SK-N-SH treated with all-trans-retinoic acid at 6 μM for 48 hours (cell line): ENCODE data around the gene DMD.

Source experiments
- ISL1 ChIP-seq: fragments of 250-450 bp; sonication (Bioruptor Pico); IDR thresholded peaks from 2 replicates; pipeline ENCODE4 v2.1.2; 2022; ENCODE audit warnings: mild to moderate bottlenecking, moderate library complexity
- RARB ChIP-seq: fragments of 250-450 bp; sonication (Bioruptor Pico); IDR thresholded peaks from 2 replicates; pipeline ENCODE4 v1.8.0; 2021; ENCODE audit warnings: mild to moderate bottlenecking, moderate library complexity
- SNAI2 ChIP-seq: fragments of 250-450 bp; sonication (Bioruptor Pico); IDR thresholded peaks from 2 replicates; pipeline ENCODE4 v1.5.0; 2020; ENCODE audit warnings: mild to moderate bottlenecking, moderate library complexity
- ZFP30 ChIP-seq: fragments of 450-650 bp; formaldehyde crosslinking; IDR thresholded peaks from 2 replicates; pipeline ENCODE4 v1.5.0; 2022; ENCODE audit warnings: mild to moderate bottlenecking, moderate library complexity
- TF ChIP-seq, protein P1 (sequence below): fragments of 250-450 bp; sonication (Bioruptor Pico); IDR thresholded peaks from 2 replicates; pipeline ENCODE4 v1.8.0; 2020; ENCODE audit warnings: mild to moderate bottlenecking, moderate library complexity, borderline replicate concordance

DNA sequence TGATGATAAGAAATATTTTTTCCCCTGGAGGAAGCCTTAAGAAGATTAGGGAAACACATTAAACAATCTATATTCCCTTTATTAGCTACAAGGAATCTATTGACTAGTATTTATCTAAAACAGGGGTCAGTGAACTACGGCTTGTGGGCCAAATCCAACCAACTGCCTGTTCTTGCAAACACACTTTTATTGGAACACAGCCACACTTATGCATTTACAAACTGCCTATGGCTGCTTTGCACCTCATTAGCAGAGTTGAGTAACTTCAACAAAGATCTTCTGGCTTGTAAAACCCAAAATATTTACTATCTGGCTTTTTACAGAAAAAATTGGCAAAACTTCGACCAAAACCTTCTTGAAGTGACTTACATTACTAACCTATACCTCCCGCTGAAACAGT, 1405.6 kb downstream of the DMD start:
- TF ChIP-seq, protein P1, sequence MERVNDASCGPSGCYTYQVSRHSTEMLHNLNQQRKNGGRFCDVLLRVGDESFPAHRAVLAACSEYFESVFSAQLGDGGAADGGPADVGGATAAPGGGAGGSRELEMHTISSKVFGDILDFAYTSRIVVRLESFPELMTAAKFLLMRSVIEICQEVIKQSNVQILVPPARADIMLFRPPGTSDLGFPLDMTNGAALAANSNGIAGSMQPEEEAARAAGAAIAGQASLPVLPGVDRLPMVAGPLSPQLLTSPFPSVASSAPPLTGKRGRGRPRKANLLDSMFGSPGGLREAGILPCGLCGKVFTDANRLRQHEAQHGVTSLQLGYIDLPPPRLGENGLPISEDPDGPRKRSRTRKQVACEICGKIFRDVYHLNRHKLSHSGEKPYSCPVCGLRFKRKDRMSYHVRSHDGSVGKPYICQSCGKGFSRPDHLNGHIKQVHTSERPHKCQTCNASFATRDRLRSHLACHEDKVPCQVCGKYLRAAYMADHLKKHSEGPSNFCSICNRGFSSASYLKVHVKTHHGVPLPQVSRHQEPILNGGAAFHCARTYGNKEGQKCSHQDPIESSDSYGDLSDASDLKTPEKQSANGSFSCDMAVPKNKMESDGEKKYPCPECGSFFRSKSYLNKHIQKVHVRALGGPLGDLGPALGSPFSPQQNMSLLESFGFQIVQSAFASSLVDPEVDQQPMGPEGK (CRISPR knock-in tag): no peak
- TF ChIP-seq SNAI2 (CRISPR knock-in tag) (no peak), RARB (CRISPR knock-in tag) (no peak), ISL1 (CRISPR knock-in tag) (no peak), ZFP30 (CRISPR knock-in tag) (no peak)
